ENCODE results near the gene LRRN3. TPM values are rescaled to one million over a fixed set of nuclear protein-coding genes. Genes with fewer than 3 reads are reported as not detected.

Gene LRRN3
- total and polyA plus RNA-seq, 2 donors from 2014 or later = 0.54 to 1.1 TPM

DNA sequence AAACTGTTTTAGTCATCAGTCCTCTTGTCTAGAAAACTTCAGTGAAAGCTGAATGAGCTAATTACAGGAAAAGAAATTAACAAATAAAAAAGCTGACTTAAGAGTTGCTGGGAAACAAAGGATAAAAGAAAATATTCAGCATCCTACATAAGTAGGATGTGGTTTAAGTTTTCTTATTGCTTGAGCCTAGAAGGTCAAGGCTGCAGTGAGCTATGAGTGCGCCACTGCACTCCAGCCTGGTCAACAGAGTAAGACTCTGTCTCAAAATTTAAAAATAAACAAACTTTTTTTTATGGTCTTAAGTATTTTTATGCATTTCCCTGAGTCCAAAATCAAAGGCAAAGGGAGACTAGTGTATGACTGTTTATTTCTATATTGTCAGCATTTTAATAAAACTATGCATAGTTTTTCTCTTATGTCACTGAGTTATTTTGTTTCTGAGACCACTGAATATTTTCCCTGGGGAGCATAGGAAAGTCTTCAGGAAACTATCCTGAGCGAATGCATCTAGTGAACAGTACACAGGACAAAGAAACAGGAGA is 40.0 kb upstream of the LRRN3 start:
- TF ChIP-seq, protein P1, sequence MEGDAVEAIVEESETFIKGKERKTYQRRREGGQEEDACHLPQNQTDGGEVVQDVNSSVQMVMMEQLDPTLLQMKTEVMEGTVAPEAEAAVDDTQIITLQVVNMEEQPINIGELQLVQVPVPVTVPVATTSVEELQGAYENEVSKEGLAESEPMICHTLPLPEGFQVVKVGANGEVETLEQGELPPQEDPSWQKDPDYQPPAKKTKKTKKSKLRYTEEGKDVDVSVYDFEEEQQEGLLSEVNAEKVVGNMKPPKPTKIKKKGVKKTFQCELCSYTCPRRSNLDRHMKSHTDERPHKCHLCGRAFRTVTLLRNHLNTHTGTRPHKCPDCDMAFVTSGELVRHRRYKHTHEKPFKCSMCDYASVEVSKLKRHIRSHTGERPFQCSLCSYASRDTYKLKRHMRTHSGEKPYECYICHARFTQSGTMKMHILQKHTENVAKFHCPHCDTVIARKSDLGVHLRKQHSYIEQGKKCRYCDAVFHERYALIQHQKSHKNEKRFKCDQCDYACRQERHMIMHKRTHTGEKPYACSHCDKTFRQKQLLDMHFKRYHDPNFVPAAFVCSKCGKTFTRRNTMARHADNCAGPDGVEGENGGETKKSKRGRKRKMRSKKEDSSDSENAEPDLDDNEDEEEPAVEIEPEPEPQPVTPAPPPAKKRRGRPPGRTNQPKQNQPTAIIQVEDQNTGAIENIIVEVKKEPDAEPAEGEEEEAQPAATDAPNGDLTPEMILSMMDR (IDR thresholded peaks at IDR 0.05; ENCODE audit: borderline replicate concordance, extremely low read depth, insufficient read depth) = no peak
- intact Hi-C loops (cut with DNase I) = no loop called here
- Histone ChIP-seq H3K27me3 (ENCODE audit: control insufficient read depth, insufficient read depth, low read length) (no peaks in the 10 kb centered on the region), H3K4me1 (ENCODE audit: control insufficient read depth in 2 of 3, insufficient read depth in 2 of 3, low read depth in 1 of 3, low read length in 3 of 3) (no peaks in the 10 kb centered on the region), H3K4me3 (ENCODE audit: low read length in 3 of 3) (no peak overlapping the region), H3K27ac (ENCODE audit: low read depth in 2 of 2, low read length in 2 of 2) (no peak overlapping the region), H3K9ac (ENCODE audit: low read length in 3 of 3) (no peak overlapping the region), H3K9me3 (ENCODE audit: control insufficient read depth in 2 of 3, insufficient read depth in 1 of 3, low read length in 3 of 3) (no peaks in the 10 kb centered on the region), H3K36me3 (ENCODE audit: control insufficient read depth in 2 of 3, insufficient read depth in 3 of 3, low read length in 3 of 3) (no peaks in the 10 kb centered on the region)
- FAIRE-seq = no peak
- DNase-seq = peak in 1 of 5 donors; percentile 4

DNA sequence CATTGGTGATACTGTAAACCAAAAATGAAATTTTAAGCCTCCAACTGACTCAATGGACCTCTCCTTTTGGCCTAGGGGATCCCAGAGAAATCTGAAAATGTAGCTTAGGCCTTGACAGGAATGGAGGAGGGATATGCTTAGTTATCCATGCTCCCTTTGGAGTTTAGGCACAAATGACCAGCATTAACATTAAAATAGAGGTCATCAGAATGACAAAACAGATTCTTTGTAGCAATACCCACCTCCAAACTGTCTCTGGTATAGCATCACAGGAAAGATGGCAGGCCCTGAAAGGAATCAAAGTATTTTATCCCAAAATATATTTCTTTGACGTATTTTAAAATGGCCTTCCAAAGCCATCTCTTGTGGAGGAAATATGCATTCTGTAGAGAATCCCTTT is 39.1 kb upstream of the LRRN3 start:
- Histone ChIP-seq H3K4me3 (ENCODE audit: low read length in 3 of 3) (no peak overlapping the region), H3K9ac (ENCODE audit: low read length in 3 of 3) (no peak overlapping the region), H3K9me3 (ENCODE audit: control insufficient read depth in 2 of 3, insufficient read depth in 1 of 3, low read length in 3 of 3) (no peaks in the 10 kb centered on the region), H3K27me3 (ENCODE audit: control insufficient read depth, insufficient read depth, low read length) (no peaks in the 10 kb centered on the region), H3K4me1 (ENCODE audit: control insufficient read depth in 2 of 3, insufficient read depth in 2 of 3, low read depth in 1 of 3, low read length in 3 of 3) (no peaks in the 10 kb centered on the region), H3K36me3 (ENCODE audit: control insufficient read depth in 2 of 3, insufficient read depth in 3 of 3, low read length in 3 of 3) (no peaks in the 10 kb centered on the region), H3K27ac (ENCODE audit: low read depth in 2 of 2, low read length in 2 of 2) (no peak overlapping the region)
- no peak for DNase-seq
- intact Hi-C loops (cut with DNase I) = no loop called here
- TF ChIP-seq, protein P1 (IDR thresholded peaks at IDR 0.05; ENCODE audit: borderline replicate concordance, extremely low read depth, insufficient read depth) = no peak
- no peak for FAIRE-seq

DNA sequence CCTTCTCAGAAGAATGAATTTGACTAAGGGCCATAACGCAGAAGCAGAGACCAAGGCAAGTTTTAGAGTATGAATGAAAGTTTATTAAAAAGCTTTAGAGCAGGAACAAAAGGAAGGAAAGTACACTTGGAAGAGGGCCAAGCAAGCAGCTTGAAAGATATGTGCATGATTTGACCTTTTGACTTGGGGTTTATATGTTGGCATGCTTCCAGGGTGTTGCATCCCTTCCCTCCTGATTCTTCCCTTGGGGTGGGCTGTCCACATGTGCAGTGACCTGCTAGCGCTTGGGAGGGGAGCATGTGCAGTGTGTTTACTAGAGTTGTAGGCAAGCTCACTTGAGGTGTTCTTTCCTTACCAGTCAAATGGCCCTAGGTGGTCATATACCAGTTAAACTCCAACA is 37.9 kb upstream of the LRRN3 start:
- no peak for FAIRE-seq

More for the DNA sequence above, 37.9 kb upstream of the LRRN3 start:
- intact Hi-C loops (cut with DNase I) = no loop called here
- Histone ChIP-seq H3K36me3 (ENCODE audit: control insufficient read depth in 2 of 3, insufficient read depth in 3 of 3, low read length in 3 of 3) (no peaks in the 10 kb centered on the region), H3K4me1 (ENCODE audit: control insufficient read depth in 2 of 3, insufficient read depth in 2 of 3, low read depth in 1 of 3, low read length in 3 of 3) (no peaks in the 10 kb centered on the region), H3K9ac (ENCODE audit: low read length in 3 of 3) (no peak overlapping the region), H3K9me3 (ENCODE audit: control insufficient read depth in 2 of 3, insufficient read depth in 1 of 3, low read length in 3 of 3) (no peaks in the 10 kb centered on the region), H3K4me3 (ENCODE audit: low read length in 3 of 3) (no peak overlapping the region), H3K27me3 (ENCODE audit: control insufficient read depth, insufficient read depth, low read length) (no peaks in the 10 kb centered on the region), H3K27ac (ENCODE audit: low read depth in 2 of 2, low read length in 2 of 2) (no peak overlapping the region)
- DNase-seq = no peak
- TF ChIP-seq, protein P1 (IDR thresholded peaks at IDR 0.05; ENCODE audit: borderline replicate concordance, extremely low read depth, insufficient read depth) = no peak

Data from kidney (tissue), 14 donors.